Cerebellar cortex (tissue), 1 donor: Measurements from ENCODE around the gene TATDN2.
A peak's percentile ranks its signal among the peaks of the same experiment; 100 is the strongest.
"Not testable (repeated sequence)": the region's sequence is repeated elsewhere in the genome, so short reads cannot be mapped to it uniquely, and the experiment has no call there.

Source experiments
- DNase-seq: peaks from one replicate; pipeline ENCODE4 v3.0.0-alpha.2; 2015; ENCODE audit warnings: low spot score

TATDN2 gene

DNA sequence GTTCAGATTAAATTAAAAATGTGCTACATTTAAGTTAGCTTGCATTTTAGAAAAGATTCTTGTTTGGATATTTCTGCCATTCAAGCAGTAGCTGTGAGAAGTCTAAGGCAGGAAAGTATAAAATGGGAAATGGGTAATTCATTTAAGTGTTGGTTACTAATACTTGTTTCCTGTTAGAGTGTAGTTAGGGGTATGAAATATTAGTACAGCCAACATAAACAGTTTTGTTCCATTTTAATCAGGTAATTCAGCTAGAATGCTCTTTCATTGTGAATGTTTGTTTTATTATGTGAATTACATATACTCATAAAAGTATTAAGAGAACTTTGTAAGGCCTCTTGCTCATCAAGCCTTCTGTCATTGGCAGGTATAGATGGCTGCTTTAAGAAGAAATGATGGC lies 19.9 kb downstream of the TATDN2 start:
- no peak for DNase-seq

DNA sequence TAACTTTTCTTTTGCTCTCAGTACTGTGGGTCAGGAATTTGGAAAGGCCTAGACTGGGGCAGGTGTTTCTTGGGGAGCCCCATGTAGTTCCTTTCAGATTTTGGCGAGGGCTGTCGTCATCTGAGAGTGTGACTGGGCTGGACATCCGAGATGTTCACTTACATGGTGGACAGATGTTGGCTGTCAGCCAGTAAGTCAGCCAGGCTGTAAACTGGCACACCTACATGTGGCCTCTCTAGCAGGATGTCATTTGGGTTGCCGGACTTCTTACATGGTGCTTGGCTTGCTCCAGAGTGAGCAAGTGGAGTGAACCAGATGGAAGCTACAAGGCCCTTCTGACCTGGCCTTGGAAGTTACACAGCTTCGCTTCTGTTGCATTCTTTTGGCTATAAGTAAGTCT lies 20.7 kb downstream of the TATDN2 start:
- DNase-seq = peak; percentile 54

GRCh38 chr3:10269443-10269842 lies 21.2 kb downstream of the TATDN2 start:
- no peak for DNase-seq

DNA sequence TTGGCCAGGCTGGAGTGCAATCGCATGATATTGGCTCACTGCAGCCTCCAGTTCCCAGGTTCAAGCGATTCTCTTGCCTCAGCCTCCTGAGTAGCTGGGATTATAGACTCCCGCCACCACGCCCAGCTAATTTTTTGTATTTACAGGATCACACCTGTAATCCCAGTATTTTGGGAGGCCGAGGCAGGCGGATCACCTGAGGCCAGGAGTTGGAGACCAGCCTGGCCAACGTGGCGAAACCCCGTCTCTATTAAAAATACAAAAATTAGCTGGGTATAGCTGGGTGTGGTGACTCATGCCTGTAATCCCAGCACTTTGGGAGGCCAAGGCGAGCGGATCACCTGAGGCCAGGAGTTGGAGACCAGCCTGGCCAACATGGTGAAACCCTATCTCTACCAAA lies 24.2 kb downstream of the TATDN2 start:
- DNase-seq = not testable (repeated sequence)

GRCh38 chr3:10272977-10273376 lies 24.7 kb downstream of the TATDN2 start:
- DNase-seq = no peak

GRCh38 chr3:10273702-10274305 lies 25.5 kb downstream of the TATDN2 start:
- no peak for DNase-seq

DNA sequence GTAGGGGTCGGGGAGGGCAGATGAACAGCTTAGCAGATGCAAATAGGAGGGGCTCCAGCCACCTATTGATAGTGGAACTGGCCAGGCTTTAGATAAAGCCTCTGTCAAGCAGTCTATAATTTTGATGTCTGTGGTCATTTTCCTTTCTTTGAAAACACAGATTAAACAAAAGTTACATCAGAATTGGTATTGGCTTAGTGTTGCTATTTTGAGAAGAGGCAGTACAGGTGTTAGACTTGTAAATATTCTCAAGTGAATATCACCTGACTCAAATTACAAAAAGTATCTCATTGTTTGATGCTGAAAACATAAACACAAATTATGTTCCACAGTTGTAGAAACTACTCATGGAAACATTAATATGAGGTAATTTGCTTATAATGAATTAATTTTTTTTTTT lies 26.3 kb downstream of the TATDN2 start:
- DNase-seq = no peak

DNA sequence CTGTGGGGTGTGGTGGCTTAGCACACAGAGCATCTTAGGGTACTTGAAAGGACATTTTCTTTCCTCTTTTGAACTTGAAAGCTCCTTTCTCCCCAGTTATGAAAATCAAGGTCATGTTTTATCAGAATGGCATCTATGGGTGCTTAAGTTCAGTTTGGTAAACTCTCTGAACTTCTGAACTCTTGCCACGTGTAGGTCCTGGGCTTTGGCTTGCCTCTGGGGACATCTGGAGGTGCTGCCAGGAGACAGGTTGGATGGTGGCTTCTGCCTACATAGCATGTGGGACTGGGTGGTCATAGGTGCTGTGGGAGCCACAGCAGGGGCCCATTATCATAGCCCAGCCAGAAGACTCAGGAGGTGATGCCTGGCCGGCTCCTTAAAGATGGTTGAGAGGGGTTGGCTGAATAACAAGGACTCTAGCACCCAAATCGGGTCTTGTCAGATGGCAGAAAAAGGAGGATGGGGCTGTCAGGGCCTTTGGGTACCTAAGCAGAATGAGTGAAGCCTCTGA lies 28.9 kb downstream of the TATDN2 start:
- no peak for DNase-seq

GRCh38 chr3:10278501-10278900 lies 30.2 kb downstream of the TATDN2 start:
- DNase-seq = no peak

DNA sequence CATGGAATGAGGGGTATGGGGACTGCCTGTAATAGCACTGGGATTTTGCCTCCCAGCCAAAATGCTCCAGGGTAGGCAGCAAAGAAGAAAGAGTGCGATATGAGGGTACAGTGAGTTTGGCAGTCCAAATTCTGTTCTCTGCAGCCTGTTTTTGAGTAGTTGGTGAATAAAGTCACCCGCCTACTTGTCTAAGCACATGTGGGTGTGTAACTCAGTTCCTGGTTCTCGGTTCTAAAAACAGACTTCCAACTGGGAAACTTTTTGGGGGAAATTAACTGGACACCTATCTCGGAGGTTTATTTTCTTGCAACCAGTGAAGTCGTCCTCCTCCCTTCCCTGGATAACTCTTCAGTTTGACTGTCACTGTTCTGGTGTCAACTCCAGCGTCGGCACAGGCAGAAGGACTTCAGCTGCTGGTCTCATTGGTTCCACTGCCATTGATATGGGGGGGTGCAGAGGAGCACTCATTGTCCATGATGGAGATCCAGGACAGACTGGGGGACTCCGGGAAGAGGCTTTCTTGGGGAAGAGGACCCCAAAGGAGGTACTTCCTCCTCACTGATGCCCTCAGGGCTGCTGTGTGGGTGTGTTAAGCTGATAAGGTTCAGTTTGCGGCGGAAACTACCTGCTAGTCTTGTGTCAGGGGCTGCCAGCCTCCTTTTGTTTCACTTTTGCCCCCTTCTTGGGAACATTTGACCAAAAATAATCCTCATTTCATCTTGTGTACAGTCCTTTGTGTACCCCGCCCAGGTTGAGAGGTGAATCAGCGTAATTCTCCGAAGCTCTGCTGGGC lies 31.3 kb downstream of the TATDN2 start:
- DNase-seq = no peak

- DNase-seq = no peak
Measured at GRCh38 chr3:10280177-10280529, 31.9 kb downstream of the TATDN2 start.

GRCh38 chr3:10280571-10280970 lies 32.3 kb downstream of the TATDN2 start:
- DNase-seq = no peak

GRCh38 chr3:10281951-10282350 lies 33.7 kb downstream of the TATDN2 start:
- DNase-seq = no peak

DNA sequence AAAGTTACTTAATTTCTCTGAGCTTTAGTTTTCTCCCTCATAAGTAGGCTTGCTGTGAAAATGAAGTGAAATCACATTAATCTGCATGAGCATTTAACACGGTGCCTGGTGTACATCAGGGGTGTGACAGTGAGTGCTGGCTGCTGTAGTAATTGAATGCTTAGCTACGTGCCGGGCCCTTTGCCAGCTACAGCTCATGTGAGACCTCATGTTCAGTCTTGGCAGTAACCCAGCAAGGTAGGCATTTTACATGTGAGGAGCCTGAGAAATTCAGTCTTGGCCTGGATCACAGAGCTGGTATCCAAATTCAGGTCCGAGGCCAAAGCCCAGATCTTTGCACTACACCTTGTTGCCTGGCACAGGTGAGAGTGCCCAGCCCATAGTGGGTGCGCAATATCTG lies 35.4 kb downstream of the TATDN2 start:
- peak; percentile 30 for DNase-seq

DNA sequence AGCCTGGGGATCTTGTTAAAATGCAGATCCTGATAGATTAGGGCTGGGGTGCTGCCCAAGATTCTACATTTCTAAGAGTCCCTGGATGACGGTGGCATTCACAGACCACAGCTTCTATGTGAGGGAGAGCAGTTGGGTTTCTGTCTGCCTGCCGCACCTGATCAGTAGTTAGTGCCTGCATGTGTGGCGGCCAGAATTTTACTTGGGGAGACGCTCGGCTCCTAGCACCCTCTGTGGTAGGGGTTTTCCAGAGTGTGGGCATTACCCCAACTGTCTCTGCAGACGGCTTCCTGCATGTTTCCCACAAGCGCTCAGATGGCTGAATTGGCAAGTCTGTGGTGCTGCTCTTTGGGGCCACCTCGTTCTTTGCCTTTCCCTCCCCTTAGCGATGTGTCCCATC lies 36.2 kb downstream of the TATDN2 start:
- no peak for DNase-seq

GRCh38 chr3:10285272-10286132 lies 37.2 kb downstream of the TATDN2 start:
- DNase-seq = no peak

GRCh38 chr3:10286133-10286524 lies 37.9 kb downstream of the TATDN2 start:
- DNase-seq = no peak

- peak; percentile 92 for DNase-seq
Measured at GRCh38 chr3:10286596-10287295, 38.5 kb downstream of the TATDN2 start.

- no peak for DNase-seq
Measured at GRCh38 chr3:10287936-10288574, 39.8 kb downstream of the TATDN2 start.

DNA sequence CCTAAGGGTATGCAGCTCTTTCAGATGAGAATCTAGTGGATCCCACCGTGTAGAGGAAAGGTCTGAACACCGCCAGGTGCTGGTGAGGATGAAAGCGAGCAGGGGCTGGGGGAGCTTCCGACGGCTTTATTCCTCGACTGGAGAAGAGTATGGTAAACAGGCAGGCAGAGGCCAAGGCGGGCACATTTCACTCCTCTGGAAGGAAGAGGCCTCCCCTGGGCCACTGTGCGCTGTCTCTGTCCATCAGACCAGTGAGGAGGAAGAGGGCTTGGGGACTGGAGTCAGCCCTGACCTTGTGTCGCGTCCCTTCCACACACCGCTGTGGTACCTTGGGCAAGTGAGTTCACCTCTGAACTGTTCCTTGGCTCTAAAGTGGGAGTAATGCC lies 40.3 kb downstream of the TATDN2 start:
- no peak for DNase-seq

DNA sequence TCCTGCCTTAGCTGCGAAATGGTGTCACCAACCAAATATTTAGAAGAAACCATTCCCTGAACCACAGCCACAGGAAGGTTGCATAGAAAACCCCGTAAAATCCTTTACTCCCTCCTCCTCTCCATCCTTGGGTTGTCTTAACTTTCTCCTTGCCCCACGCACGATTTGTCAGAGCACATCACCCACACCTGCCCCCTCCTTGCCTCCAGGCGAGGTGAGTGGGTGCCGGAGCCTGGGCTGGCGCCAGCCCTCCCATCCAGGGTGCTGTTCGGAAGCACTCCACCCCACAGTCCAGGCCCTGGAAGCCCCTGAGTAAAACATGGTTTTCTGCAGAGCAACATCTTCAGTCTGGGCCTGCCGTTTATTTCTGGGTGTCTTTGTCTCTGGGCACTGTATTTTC lies 40.8 kb downstream of the TATDN2 start:
- DNase-seq = no peak
